Peyer's patch (tissue), 4 donors: Measurements from ENCODE around the gene NMBR.

ENCODE experiments used
- CTCF ChIP-seq, 6 experiments: fragments of 450-650 bp in 4 of 6; fragments of 200-600 bp in 2 of 6; sonication (generic) in 1 of 6; IDR thresholded peaks; one replicate each; pipeline ENCODE4 v1.5.1; 2017 to 2019; ENCODE audit warnings: antibody characterized with exemption in 6 of 6, mild to moderate bottlenecking in 3 of 6, moderate library complexity in 1 of 6
- POLR2A ChIP-seq, 2 donors: fragments of 450-650 bp; IDR thresholded peaks; one replicate each; pipeline ENCODE4 v1.5.1; 2017; ENCODE audit warnings: antibody characterized with exemption in 2 of 2, mild to moderate bottlenecking in 2 of 2, moderate library complexity in 2 of 2

- TF ChIP-seq CTCF (IDR thresholded peaks at IDR 0.05) (no peak), POLR2A (IDR thresholded peaks at IDR 0.05) (no peak)
Measured at GRCh38 chr6:142118328-142118727, 28.6 kb downstream of the NMBR start.
